Measurements from ENCODE around the gene EVC2.

The EVC2 gene

GRCh38 chr4:5650040-5650439 is 58.3 kb downstream of the EVC2 start:
- H3K79me1 ChIP-seq (ENCODE audit: low read depth, low read length) = no peaks in the 10 kb centered on the region
- no peaks in the 10 kb centered on the region for H3K9me3 ChIP-seq (replicated peaks in 1 of 2; ENCODE audit: control insufficient read depth in 2 of 2, insufficient read depth in 1 of 2, low read depth in 1 of 2, low read length in 2 of 2)
- H4K91ac ChIP-seq (ENCODE audit: low read depth, low read length, poor library complexity) = no peak overlapping the region
- H2BK5ac ChIP-seq (ENCODE audit: low read length) = no peak overlapping the region
- no peak overlapping the region for H2BK12ac ChIP-seq (ENCODE audit: low read length)
- H2BK15ac ChIP-seq (ENCODE audit: low read length) = no peak overlapping the region
- H2AK5ac ChIP-seq (ENCODE audit: low read depth, low read length) = no peak overlapping the region
- no CpG with 5 or more reads among the region's 3 CpGs for WGBS, 2 donors (ENCODE audit: extremely low coverage in 2 of 2, insufficient read length in 2 of 2, insufficient replicate concordance in 1 of 2)
- H2AFZ ChIP-seq (ENCODE audit: low read length) = no peak overlapping the region
- peaks cover 0 to 3% of the 10 kb centered on the region in 2 donors for H3K4me1 ChIP-seq (ENCODE audit: control insufficient read depth in 2 of 2, insufficient read depth in 1 of 2, low read depth in 1 of 2, low read length in 2 of 2)
- no peak overlapping the region for H3K9ac ChIP-seq (ENCODE audit: low read depth, low read length, poor library complexity)
- no peaks in the 10 kb centered on the region for H3K27me3 ChIP-seq (ENCODE audit: control insufficient read depth in 3 of 3, insufficient read depth in 3 of 3, low read depth in 1 of 3, low read length in 3 of 3)
- H4K8ac ChIP-seq (ENCODE audit: low read depth, low read length) = no peak overlapping the region
- no peak for DNase-seq (ENCODE audit: low spot score)
- H3K4me3 ChIP-seq (ENCODE audit: low read length in 2 of 2) = no peak overlapping the region
- no peak overlapping the region for H3K27ac ChIP-seq (replicated peaks; ENCODE audit: low read length)
- peaks cover 0 to 7% of the 10 kb centered on the region in 2 donors for H3K36me3 ChIP-seq (replicated peaks in 1 of 2; ENCODE audit: control insufficient read depth in 2 of 2, insufficient read depth in 2 of 2, low read length in 2 of 2)
- no peak overlapping the region for H3K23ac ChIP-seq (ENCODE audit: low read depth, low read length, poor library complexity)
- no peak overlapping the region for H3K14ac ChIP-seq (ENCODE audit: low read length)
- H3K18ac ChIP-seq (ENCODE audit: low read length) = no peak overlapping the region
- H2BK120ac ChIP-seq (ENCODE audit: low read depth, low read length) = no peak overlapping the region
- no peak overlapping the region for H3K4me2 ChIP-seq (ENCODE audit: insufficient read depth, low read length, poor library complexity, severe bottlenecking)
- H3K4ac ChIP-seq (ENCODE audit: low read length) = no peak overlapping the region

- Histone ChIP-seq H3K4me1 (ENCODE audit: control insufficient read depth in 2 of 2, insufficient read depth in 1 of 2, low read depth in 1 of 2, low read length in 2 of 2) (no peaks in the 10 kb centered on the region), H4K91ac (ENCODE audit: low read depth, low read length, poor library complexity) (no peak overlapping the region), H3K4me2 (ENCODE audit: insufficient read depth, low read length, poor library complexity, severe bottlenecking) (no peak overlapping the region), H3K27me3 (ENCODE audit: control insufficient read depth in 3 of 3, insufficient read depth in 3 of 3, low read depth in 1 of 3, low read length in 3 of 3) (no peaks in the 10 kb centered on the region), H2BK120ac (ENCODE audit: low read depth, low read length) (no peak overlapping the region), H4K8ac (ENCODE audit: low read depth, low read length) (no peak overlapping the region), H2AFZ (ENCODE audit: low read length) (no peak overlapping the region), H2BK12ac (ENCODE audit: low read length) (no peak overlapping the region), H3K4ac (ENCODE audit: low read length) (no peak overlapping the region), H3K9ac (ENCODE audit: low read depth, low read length, poor library complexity) (no peak overlapping the region), H3K4me3 (ENCODE audit: low read length in 2 of 2) (no peak overlapping the region), H3K14ac (ENCODE audit: low read length) (no peak overlapping the region), H3K27ac (replicated peaks; ENCODE audit: low read length) (no peak overlapping the region), H3K9me3 (replicated peaks in 1 of 2; ENCODE audit: control insufficient read depth in 2 of 2, insufficient read depth in 1 of 2, low read depth in 1 of 2, low read length in 2 of 2) (no peaks in the 10 kb centered on the region), H2AK5ac (ENCODE audit: low read depth, low read length) (no peak overlapping the region), H2BK5ac (ENCODE audit: low read length) (no peak overlapping the region), H3K18ac (ENCODE audit: low read length) (no peak overlapping the region), H3K23ac (ENCODE audit: low read depth, low read length, poor library complexity) (no peak overlapping the region), H3K36me3 (replicated peaks in 1 of 2; ENCODE audit: control insufficient read depth in 2 of 2, insufficient read depth in 2 of 2, low read length in 2 of 2) (peaks cover 0 to 5% of the 10 kb centered on the region in 2 donors), H2BK15ac (ENCODE audit: low read length) (no peak overlapping the region), H3K79me1 (ENCODE audit: low read depth, low read length) (no peaks in the 10 kb centered on the region)
- no peak for DNase-seq (ENCODE audit: low spot score)
- WGBS, 2 donors (ENCODE audit: extremely low coverage in 2 of 2, insufficient read length in 2 of 2, insufficient replicate concordance in 1 of 2) = no CpG with 5 or more reads among the region's 7 CpGs
These were observed 61.0 kb downstream of the EVC2 start for GRCh38 chr4:5647351-5647750.

DNA sequence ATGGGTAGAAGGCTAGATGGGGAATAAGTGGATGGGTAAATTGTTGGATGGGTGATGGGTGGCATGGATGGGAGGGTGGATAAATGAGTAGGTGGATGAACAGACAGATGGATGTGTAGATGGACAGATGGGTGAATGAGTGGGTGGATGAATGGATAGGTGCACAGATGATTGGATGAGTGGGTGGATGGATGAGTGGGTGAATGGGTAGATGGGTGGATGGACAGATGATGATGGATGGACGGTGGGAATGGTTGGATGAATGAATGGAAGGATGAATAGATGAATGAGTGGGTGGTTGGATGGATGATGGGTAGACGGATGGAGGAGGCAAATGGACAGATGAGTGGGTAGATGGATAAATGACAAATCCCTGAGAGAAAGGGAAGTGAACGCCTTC is 68.3 kb downstream of the EVC2 start:
- Histone ChIP-seq H2BK12ac (ENCODE audit: low read length) (no peak overlapping the region), H3K4me3 (ENCODE audit: low read length in 2 of 2) (no peak overlapping the region), H3K4me1 (ENCODE audit: control insufficient read depth in 2 of 2, insufficient read depth in 1 of 2, low read depth in 1 of 2, low read length in 2 of 2) (no peaks in the 10 kb centered on the region), H3K79me1 (ENCODE audit: low read depth, low read length) (no peaks in the 10 kb centered on the region), H3K14ac (ENCODE audit: low read length) (no peak overlapping the region), H4K8ac (ENCODE audit: low read depth, low read length) (no peak overlapping the region), H2AFZ (ENCODE audit: low read length) (no peak overlapping the region), H3K27ac (replicated peaks; ENCODE audit: low read length) (no peak overlapping the region), H3K27me3 (ENCODE audit: control insufficient read depth in 3 of 3, insufficient read depth in 3 of 3, low read depth in 1 of 3, low read length in 3 of 3) (no peaks in the 10 kb centered on the region), H3K18ac (ENCODE audit: low read length) (no peak overlapping the region), H3K9me3 (replicated peaks in 1 of 2; ENCODE audit: control insufficient read depth in 2 of 2, insufficient read depth in 1 of 2, low read depth in 1 of 2, low read length in 2 of 2) (no peaks in the 10 kb centered on the region), H2BK120ac (ENCODE audit: low read depth, low read length) (no peak overlapping the region), H3K9ac (ENCODE audit: low read depth, low read length, poor library complexity) (no peak overlapping the region), H2AK5ac (ENCODE audit: low read depth, low read length) (no peak overlapping the region), H3K4ac (ENCODE audit: low read length) (no peak overlapping the region), H2BK15ac (ENCODE audit: low read length) (no peak overlapping the region), H3K23ac (ENCODE audit: low read depth, low read length, poor library complexity) (no peak overlapping the region), H4K91ac (ENCODE audit: low read depth, low read length, poor library complexity) (no peak overlapping the region), H2BK5ac (ENCODE audit: low read length) (no peak overlapping the region), H3K36me3 (replicated peaks in 1 of 2; ENCODE audit: control insufficient read depth in 2 of 2, insufficient read depth in 2 of 2, low read length in 2 of 2) (peaks cover 0 to 9% of the 10 kb centered on the region in 2 donors), H3K4me2 (ENCODE audit: insufficient read depth, low read length, poor library complexity, severe bottlenecking) (no peak overlapping the region)
- 100% methylated on average over 2 of the region's 3 CpGs; no CpG with 5 or more reads in 1 of the 2 donors for WGBS, 2 donors (ENCODE audit: extremely low coverage in 2 of 2, insufficient read length in 2 of 2, insufficient replicate concordance in 1 of 2)
- DNase-seq (ENCODE audit: low spot score) = no peak

- no peak overlapping the region for H3K4me2 ChIP-seq (ENCODE audit: insufficient read depth, low read length, poor library complexity, severe bottlenecking)
- H3K79me1 ChIP-seq (ENCODE audit: low read depth, low read length) = no peaks in the 10 kb centered on the region
- H3K4me1 ChIP-seq (ENCODE audit: control insufficient read depth in 2 of 2, insufficient read depth in 1 of 2, low read depth in 1 of 2, low read length in 2 of 2) = no peaks in the 10 kb centered on the region
- H2AK5ac ChIP-seq (ENCODE audit: low read depth, low read length) = no peak overlapping the region
- H3K27ac ChIP-seq (replicated peaks; ENCODE audit: low read length) = no peak overlapping the region
- H2BK12ac ChIP-seq (ENCODE audit: low read length) = no peak overlapping the region
- H2BK5ac ChIP-seq (ENCODE audit: low read length) = no peak overlapping the region
- no peaks in the 10 kb centered on the region for H3K27me3 ChIP-seq (ENCODE audit: control insufficient read depth in 3 of 3, insufficient read depth in 3 of 3, low read depth in 1 of 3, low read length in 3 of 3)
- no peak overlapping the region for H3K4me3 ChIP-seq (ENCODE audit: low read length in 2 of 2)
- H3K9me3 ChIP-seq (replicated peaks in 1 of 2; ENCODE audit: control insufficient read depth in 2 of 2, insufficient read depth in 1 of 2, low read depth in 1 of 2, low read length in 2 of 2) = no peaks in the 10 kb centered on the region
- no peak overlapping the region for H2AFZ ChIP-seq (ENCODE audit: low read length)
- no peak overlapping the region for H4K8ac ChIP-seq (ENCODE audit: low read depth, low read length)
- no peak overlapping the region for H2BK15ac ChIP-seq (ENCODE audit: low read length)
- no CpG with 5 or more reads among the region's 3 CpGs for WGBS, 2 donors (ENCODE audit: extremely low coverage in 2 of 2, insufficient read length in 2 of 2, insufficient replicate concordance in 1 of 2)
- no peak for DNase-seq (ENCODE audit: low spot score)
- H3K23ac ChIP-seq (ENCODE audit: low read depth, low read length, poor library complexity) = no peak overlapping the region
- H3K18ac ChIP-seq (ENCODE audit: low read length) = no peak overlapping the region
- no peak overlapping the region for H3K4ac ChIP-seq (ENCODE audit: low read length)
- no peak overlapping the region for H3K14ac ChIP-seq (ENCODE audit: low read length)
- peaks cover 0 to 9% of the 10 kb centered on the region in 2 donors for H3K36me3 ChIP-seq (replicated peaks in 1 of 2; ENCODE audit: control insufficient read depth in 2 of 2, insufficient read depth in 2 of 2, low read length in 2 of 2)
- H4K91ac ChIP-seq (ENCODE audit: low read depth, low read length, poor library complexity) = no peak overlapping the region
- H2BK120ac ChIP-seq (ENCODE audit: low read depth, low read length) = no peak overlapping the region
- H3K9ac ChIP-seq (ENCODE audit: low read depth, low read length, poor library complexity) = no peak overlapping the region
These were observed 68.8 kb downstream of the EVC2 start for GRCh38 chr4:5639556-5639955.

Measured in neuronal stem cell (in vitro differentiated cells).